Adrenal gland (tissue), 12 donors: ENCODE data around the gene CHPF2. TPM values are rescaled to one million over a fixed set of nuclear protein-coding genes. Genes with fewer than 3 reads are reported as not detected.
A peak's percentile ranks its signal among the peaks of the same experiment; 100 is the strongest.

Experiments used
- DNase-seq, 7 donors: peaks; one replicate each; pipeline ENCODE4 v3.0.0-alpha.2; 2019 to 2020
- H3K27ac ChIP-seq, 5 donors: fragments of 200-600 bp; sonication (generic) in 4 of 5; 1 replicate in 3 of 5; 2 replicates in 2 of 5; pipeline versions ENCODE4 v1.5.1 to v1.8.0; 2016 to 2020; ENCODE audit warnings: mild to moderate bottlenecking in 1 of 5
- H3K27me3 ChIP-seq: fragments of 200-600 bp; 2 replicates; pipeline ENCODE4 v1.8.0; 2021
- H3K36me3 ChIP-seq, 2 donors: fragments of 200-600 bp; replicated peaks in 1 of 2; 1 replicate in 1 of 2; 2 replicates in 1 of 2; pipeline versions ENCODE4 v1.5.1 to v1.8.0; 2018 to 2022
- H3K4me1 ChIP-seq, 2 donors: fragments of 200-600 bp; replicated peaks in 1 of 2; 1 replicate in 1 of 2; 2 replicates in 1 of 2; pipeline versions ENCODE4 v1.5.1 to v1.8.0; 2018 to 2021
- H3K4me3 ChIP-seq, 4 donors: fragments of 200-600 bp; sonication (generic) in 3 of 4; one replicate each; pipeline ENCODE4 v1.5.1; 2016 to 2018
- H3K9me3 ChIP-seq, 3 donors: fragments of 200-600 bp; sonication (generic) in 1 of 3; replicated peaks in 1 of 3; 1 replicate in 2 of 3; 2 replicates in 1 of 3; pipeline versions ENCODE4 v1.5.1 to v1.8.0; 2016 to 2021
- POLR2A ChIP-seq, 2 donors: fragments of 450-650 bp; IDR thresholded peaks; one replicate each; pipeline ENCODE4 v1.6.1; 2017; ENCODE audit warnings: antibody characterized with exemption in 2 of 2, mild to moderate bottlenecking in 2 of 2, moderate library complexity in 1 of 2
- WGBS, 4 donors: extraction: QIAGEN DNeasy Blood & Tissue Kit in 2 of 4; methylation state at CpG; one replicate each; pipeline versions ENCODE4 v1.1.5 to v1.1.7; 2013 to 2017; 5-methylcytosine and 5-hydroxymethylcytosine counted together
- intact Hi-C, 2 donors: fragments of 100-400 bp; cut with DNase I; formaldehyde crosslinking; loops; one replicate each; pipeline versions ENCODE4 v1.14.1 to v1.15.0; 2022 to 2023
- polyA plus RNA-seq, 3 donors: library from polyadenylated mRNA; stranded (reverse); fragments of 200-250 nt in 2 of 3; fragments of 350-450 nt in 1 of 3; fragmentation: Illumina TruSeq in 1 of 3; extraction: RNeasy Lipid Tissue Mini Kit (QIAGEN cat#74804) in 1 of 3; gene quantifications; one replicate each; pipeline ENCODE4 v1.2.3, GENCODE V29; 2013 to 2014
- total RNA-seq, 9 donors: library from RNA; depleted of rRNA in 4 of 9; stranded (reverse); fragments of >200 nt in 4 of 9; fragments of 120-200 nt in 1 of 9; fragmentation: NEBNext Ultra II Directional in 1 of 9; extraction: Animal tissue kit (Norgen Biotek cat#: 25700) in 1 of 9; gene quantifications; one replicate each; pipeline versions ENCODE4 v1.1.0 to v1.2.4, GENCODE V29; 2013 to 2023
- TF ChIP-seq, protein P1 (sequence below), 6 experiments: fragments of 450-650 bp in 4 of 6; fragments of 200-600 bp in 2 of 6; sonication (generic) in 1 of 6; IDR thresholded peaks; 1 replicate in 5 of 6; 2 replicates in 1 of 6; pipeline versions ENCODE4 v1.5.1 to v1.8.0; 2016 to 2021; ENCODE audit warnings: antibody characterized with exemption in 6 of 6, mild to moderate bottlenecking in 2 of 6, moderate library complexity in 1 of 6
- donor health status: healthy with polysubstance abuse.
- donor health status: Bipolar disorder and iron deficiency.
- donor health status: DM: yes; HTN: yes; CAD: no.
- donor health status: DM: no; HTN: no; CAD: no.
- donor health status: DM: no; HTN: no; CAD: no.
- donor health status: DM: yes; HTN: yes; CAD: no.

Gene CHPF2
- total and polyA plus RNA-seq, 12 donors = 15.8 to 87.8 (median 60.6) TPM

DNA sequence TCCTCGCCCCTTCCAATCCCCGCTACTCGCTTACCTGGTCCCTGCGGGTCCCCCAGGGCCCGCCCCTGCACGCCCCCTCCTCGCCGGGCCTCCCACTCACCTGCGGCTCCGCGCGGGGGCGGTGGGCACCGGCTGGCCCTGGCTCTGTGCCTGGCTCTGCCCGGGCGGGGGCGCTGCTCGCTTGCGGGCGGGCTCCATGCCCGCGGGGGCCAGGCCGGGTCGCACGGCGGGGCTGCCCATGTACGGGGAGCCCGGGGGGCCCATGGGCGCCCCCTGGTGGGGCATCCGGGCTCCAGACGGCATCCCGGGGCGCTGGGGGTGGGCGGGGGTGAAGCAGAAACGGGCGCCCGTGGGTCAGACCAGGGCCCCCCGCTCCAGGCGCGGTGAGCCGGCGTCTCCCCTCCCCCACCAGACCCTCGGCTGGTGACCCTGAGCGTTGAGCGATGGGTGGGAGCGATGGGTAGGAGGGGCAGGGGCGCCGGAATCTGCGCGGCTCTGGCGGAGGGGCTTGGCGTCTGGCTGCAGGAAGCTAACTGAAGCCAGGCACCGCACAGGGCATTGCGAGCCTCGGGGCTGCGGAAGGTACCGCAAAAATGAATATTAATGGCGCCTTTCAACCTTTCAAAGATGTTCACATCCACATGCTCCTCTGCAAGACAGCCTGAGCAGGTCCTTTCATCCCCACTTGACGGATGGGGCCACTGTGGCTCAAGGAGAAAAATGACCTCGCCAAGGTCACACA lies 13.2 kb downstream of the CHPF2 start:
- peak in 3 of 7 donors; percentile 45 to 58 (median 57) for DNase-seq
- WGBS, 4 donors = 1 to 5% (median 4%) methylated on average over 13 to 60 of the region's 60 CpGs
- TF ChIP-seq, protein P1, sequence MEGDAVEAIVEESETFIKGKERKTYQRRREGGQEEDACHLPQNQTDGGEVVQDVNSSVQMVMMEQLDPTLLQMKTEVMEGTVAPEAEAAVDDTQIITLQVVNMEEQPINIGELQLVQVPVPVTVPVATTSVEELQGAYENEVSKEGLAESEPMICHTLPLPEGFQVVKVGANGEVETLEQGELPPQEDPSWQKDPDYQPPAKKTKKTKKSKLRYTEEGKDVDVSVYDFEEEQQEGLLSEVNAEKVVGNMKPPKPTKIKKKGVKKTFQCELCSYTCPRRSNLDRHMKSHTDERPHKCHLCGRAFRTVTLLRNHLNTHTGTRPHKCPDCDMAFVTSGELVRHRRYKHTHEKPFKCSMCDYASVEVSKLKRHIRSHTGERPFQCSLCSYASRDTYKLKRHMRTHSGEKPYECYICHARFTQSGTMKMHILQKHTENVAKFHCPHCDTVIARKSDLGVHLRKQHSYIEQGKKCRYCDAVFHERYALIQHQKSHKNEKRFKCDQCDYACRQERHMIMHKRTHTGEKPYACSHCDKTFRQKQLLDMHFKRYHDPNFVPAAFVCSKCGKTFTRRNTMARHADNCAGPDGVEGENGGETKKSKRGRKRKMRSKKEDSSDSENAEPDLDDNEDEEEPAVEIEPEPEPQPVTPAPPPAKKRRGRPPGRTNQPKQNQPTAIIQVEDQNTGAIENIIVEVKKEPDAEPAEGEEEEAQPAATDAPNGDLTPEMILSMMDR (IDR thresholded peaks at IDR 0.05) = peak in 4 of 6 experiments; percentile 14 to 57 (median 33)
- TF ChIP-seq POLR2A (IDR thresholded peaks at IDR 0.05) = no peak
- H3K27me3 ChIP-seq = no peaks in the 10 kb centered on the region
- peak overlapping the region in 1 of 5 donors; percentile 99 for H3K27ac ChIP-seq
- H3K36me3 ChIP-seq = peaks cover 0 to 21% of the 10 kb centered on the region in 2 donors
- intact Hi-C loops = loop anchor here (5.0 kb wide), 1 partner anchor 57 kb away; no protein-coding TSS in a partner anchor
- peak overlapping the region in 2 of 4 donors; percentile 4 to 57 for H3K4me3 ChIP-seq
- peaks cover 42 to 62% of the 10 kb centered on the region in 2 donors for H3K4me1 ChIP-seq
- H3K9me3 ChIP-seq = no peaks in the 10 kb centered on the region

GRCh38 chr7:151246102-151246850 lies 14.0 kb downstream of the CHPF2 start:
- Histone ChIP-seq H3K27ac (peak overlapping the region in 2 of 5 donors; percentile 94 to 99), H3K9me3 (no peaks in the 10 kb centered on the region), H3K4me3 (peak overlapping the region in 1 of 4 donors; percentile 57)

DNA sequence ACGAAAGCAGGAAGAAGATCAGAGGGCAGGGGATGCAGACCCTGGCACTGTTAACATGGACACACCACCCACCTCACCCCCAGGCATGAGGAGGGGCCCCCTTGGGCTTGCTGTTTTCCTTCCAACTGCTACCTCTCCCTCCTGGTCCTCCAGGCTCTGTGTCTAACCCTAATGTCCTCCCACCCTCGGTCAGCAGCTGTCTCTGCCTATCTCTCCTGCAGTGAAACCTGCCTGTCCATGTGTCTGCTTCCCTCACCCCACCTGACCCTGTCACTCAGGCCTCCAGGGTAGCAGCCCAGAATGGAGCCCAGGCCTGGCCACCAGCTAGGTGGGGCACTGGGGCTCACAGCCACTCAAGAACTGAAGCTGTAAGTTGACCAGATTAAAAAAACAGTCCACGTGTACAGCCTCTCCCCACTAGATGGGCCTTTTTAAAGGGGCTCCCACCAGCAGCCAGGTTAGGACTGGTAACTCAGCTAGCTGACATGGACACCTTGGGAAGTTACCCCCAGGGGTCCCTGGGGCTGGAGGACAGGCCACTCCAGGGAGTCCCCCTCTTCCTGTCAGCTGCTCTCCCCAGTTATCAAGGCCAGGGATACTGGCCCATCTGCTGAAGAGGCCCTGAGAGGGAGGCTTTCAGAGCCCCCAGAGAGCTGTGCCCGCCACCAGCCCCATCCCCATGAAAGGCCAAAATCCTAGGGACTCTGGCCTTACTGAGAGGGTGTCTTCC lies 14.7 kb downstream of the CHPF2 start:
- WGBS, 4 donors = 40 to 55% (median 52%) methylated on average over 3 to 4 of the region's 4 CpGs
- intact Hi-C loops = loop anchor here (5.0 kb wide), 1 partner anchor 55 kb away; no protein-coding TSS in a partner anchor
- H3K27ac ChIP-seq = peak overlapping the region; percentile 5 to 99 (median 94)

More at GRCh38 chr7:151246102-151246850, 14.0 kb downstream of the CHPF2 start:
- no peak for TF ChIP-seq POLR2A (IDR thresholded peaks at IDR 0.05)
- TF ChIP-seq, protein P1 (IDR thresholded peaks at IDR 0.05) = no peak
- DNase-seq = peak in 1 of 7 donors; percentile 35
- Histone ChIP-seq H3K36me3 (peaks cover 0 to 13% of the 10 kb centered on the region in 2 donors), H3K4me1 (peaks cover 49 to 69% of the 10 kb centered on the region in 2 donors), H3K27me3 (no peaks in the 10 kb centered on the region)
- WGBS, 4 donors = 45 to 77% (median 52%) methylated on average over 4 to 13 of the region's 13 CpGs
- intact Hi-C loops = loop anchor here (5.0 kb wide), 1 partner anchor 56 kb away; no protein-coding TSS in a partner anchor

More for the DNA sequence above, 14.7 kb downstream of the CHPF2 start:
- TF ChIP-seq, protein P1 (IDR thresholded peaks at IDR 0.05) = no peak
- TF ChIP-seq POLR2A (IDR thresholded peaks at IDR 0.05) = no peak
- no peaks in the 10 kb centered on the region for H3K27me3 ChIP-seq
- peaks cover 51 to 71% of the 10 kb centered on the region in 2 donors for H3K4me1 ChIP-seq
- H3K4me3 ChIP-seq = peak overlapping the region in 1 of 4 donors; percentile 64
- DNase-seq = peak in 1 of 7 donors; percentile 21
- no peaks in the 10 kb centered on the region for H3K9me3 ChIP-seq
- H3K36me3 ChIP-seq = peaks cover 0 to 6% of the 10 kb centered on the region in 2 donors
